GM12865 (cell line): ENCODE results near the gene RHBDL1.
"Not testable (repeated sequence)": the region's sequence is repeated elsewhere in the genome, so short reads cannot be mapped to it uniquely, and the experiment has no call there.

Source experiments
- DNase-seq: peaks from one replicate; pipeline ENCODE4 v3.0.0; 2010; ENCODE audit warnings: low read depth
- H3K4me3 ChIP-seq: 2 replicates; pipeline ENCODE4 v1.5.1; 2011; ENCODE audit warnings: mild to moderate bottlenecking, low read depth, low read length, control low read depth
- CTCF ChIP-seq: IDR thresholded peaks from 2 replicates; pipeline ENCODE4 v1.5.1; 2011; ENCODE audit warnings: low read length, control low read depth, low read depth, inconsistent platforms; ENCODE audit not compliant: insufficient read depth; ENCODE audit errors: missing control alignments

The RHBDL1 gene

GRCh38 chr16:684961-685696 is 9.7 kb downstream of the RHBDL1 start:
- no peak for DNase-seq
- TF ChIP-seq CTCF = no peak
- no peak overlapping the region for H3K4me3 ChIP-seq

GRCh38 chr16:685967-686366 is 10.5 kb downstream of the RHBDL1 start:
- peak; percentile 22 for TF ChIP-seq CTCF
- no peak overlapping the region for H3K4me3 ChIP-seq
- DNase-seq = no peak

- no peak for DNase-seq
- no peak for TF ChIP-seq CTCF
- H3K4me3 ChIP-seq = no peak overlapping the region
These were observed 11.2 kb downstream of the RHBDL1 start for GRCh38 chr16:686459-687260.

- H3K4me3 ChIP-seq = no peak overlapping the region
- no peak for DNase-seq
These were observed 12.0 kb downstream of the RHBDL1 start for GRCh38 chr16:687499-687898.

GRCh38 chr16:689175-689897 is 13.9 kb downstream of the RHBDL1 start:
- peak overlapping the region; percentile 75 for H3K4me3 ChIP-seq
- DNase-seq = no peak
- no peak for TF ChIP-seq CTCF

More at GRCh38 chr16:687499-687898, 12.0 kb downstream of the RHBDL1 start:
- TF ChIP-seq CTCF = no peak

- not testable (repeated sequence) for DNase-seq, H3K4me3 ChIP-seq
These were observed 15.8 kb downstream of the RHBDL1 start for GRCh38 chr16:691242-691641.

GRCh38 chr16:692356-693108 is 17.1 kb downstream of the RHBDL1 start:
- no peak for TF ChIP-seq CTCF
- no peak overlapping the region for H3K4me3 ChIP-seq
- DNase-seq = no peak
